D721Med (cell line): ENCODE data around the gene IL2RG.

Source experiments
- DNase-seq: peaks from one replicate; pipeline ENCODE4 v3.0.0; 2011; ENCODE audit warnings: low spot score; ENCODE audit not compliant: insufficient read length
- FAIRE-seq: peaks from 2 replicates; lab custom pipeline; 2011; peaks lifted over from hg19 to GRCh38; lab: Jason Lieb, UNC
- TF ChIP-seq, protein P1 (sequence below): IDR thresholded peaks from 2 replicates; pipeline ENCODE4 v1.5.1; 2012; ENCODE audit warnings: mild to moderate bottlenecking, control low read depth; ENCODE audit not compliant: insufficient read depth; ENCODE audit errors: missing control alignments

Gene IL2RG

GRCh38 chrX:71057848-71058530 is 53.4 kb downstream of the IL2RG start:
- FAIRE-seq (no peak), DNase-seq (no peak)
- TF ChIP-seq, protein P1, sequence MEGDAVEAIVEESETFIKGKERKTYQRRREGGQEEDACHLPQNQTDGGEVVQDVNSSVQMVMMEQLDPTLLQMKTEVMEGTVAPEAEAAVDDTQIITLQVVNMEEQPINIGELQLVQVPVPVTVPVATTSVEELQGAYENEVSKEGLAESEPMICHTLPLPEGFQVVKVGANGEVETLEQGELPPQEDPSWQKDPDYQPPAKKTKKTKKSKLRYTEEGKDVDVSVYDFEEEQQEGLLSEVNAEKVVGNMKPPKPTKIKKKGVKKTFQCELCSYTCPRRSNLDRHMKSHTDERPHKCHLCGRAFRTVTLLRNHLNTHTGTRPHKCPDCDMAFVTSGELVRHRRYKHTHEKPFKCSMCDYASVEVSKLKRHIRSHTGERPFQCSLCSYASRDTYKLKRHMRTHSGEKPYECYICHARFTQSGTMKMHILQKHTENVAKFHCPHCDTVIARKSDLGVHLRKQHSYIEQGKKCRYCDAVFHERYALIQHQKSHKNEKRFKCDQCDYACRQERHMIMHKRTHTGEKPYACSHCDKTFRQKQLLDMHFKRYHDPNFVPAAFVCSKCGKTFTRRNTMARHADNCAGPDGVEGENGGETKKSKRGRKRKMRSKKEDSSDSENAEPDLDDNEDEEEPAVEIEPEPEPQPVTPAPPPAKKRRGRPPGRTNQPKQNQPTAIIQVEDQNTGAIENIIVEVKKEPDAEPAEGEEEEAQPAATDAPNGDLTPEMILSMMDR: no peak
